Neural crest cell (in vitro differentiated cells): ENCODE results near the gene ATXN7. TPM values are rescaled to one million over a fixed set of nuclear protein-coding genes. Genes with fewer than 3 reads are reported as not detected.
A peak's percentile ranks its signal among the peaks of the same experiment; 100 is the strongest.

Experiments
- DNase-seq: peaks from one replicate; pipeline ENCODE4 v3.0.0; 2021; ENCODE audit warnings: low read depth, mixed read lengths, low spot score
- H3K27ac Mint-ChIP-seq: one replicate; pipeline ENCODE4 v1.8.0; 2021; ENCODE audit warnings: mild to moderate bottlenecking, mixed read lengths; ENCODE audit not compliant: unreplicated experiment
- H3K27me3 Mint-ChIP-seq: 2 replicates; pipeline ENCODE4 v1.8.0; 2021; ENCODE audit warnings: low read depth, mild to moderate bottlenecking, mixed read lengths
- H3K36me3 Mint-ChIP-seq: 2 replicates; pipeline ENCODE4 v1.8.0; 2021; ENCODE audit warnings: low read depth, mild to moderate bottlenecking, mixed read lengths
- H3K4me1 Mint-ChIP-seq: 2 replicates; pipeline ENCODE4 v1.8.0; 2021; ENCODE audit warnings: mixed read lengths
- H3K4me3 Mint-ChIP-seq: one replicate; pipeline ENCODE4 v1.8.0; 2021; ENCODE audit warnings: mild to moderate bottlenecking, mixed read lengths
- H3K9me3 Mint-ChIP-seq: 2 replicates; pipeline ENCODE4 v1.8.0; 2021; ENCODE audit warnings: mixed read lengths
- total RNA-seq: library from RNA; stranded (reverse); gene quantifications from 2 replicates; pipeline ENCODE4 v1.2.1, GENCODE V29; 2021
- TF ChIP-seq, protein P1 (sequence below): fragments of 200-600 bp; sonication (generic); conservative IDR thresholded peaks from 2 replicates; pipeline ENCODE4 v1.5.0; 2021; ENCODE audit warnings: antibody characterized with exemption, mild to moderate bottlenecking

ATXN7 gene
- total RNA-seq, 1 donor from 2014 or later, result 21.7 TPM

GRCh38 chr3:63911509-63911872 lies 47.8 kb downstream of the ATXN7 start:
- H3K27me3 Mint-ChIP-seq, result peaks cover 7% of the 10 kb centered on the region
- peaks cover 27% of the 10 kb centered on the region for H3K4me1 Mint-ChIP-seq
- peak overlapping the region; percentile 92 for H3K27ac Mint-ChIP-seq
- peak overlapping the region; percentile 92 for H3K4me3 Mint-ChIP-seq
- peaks cover 3% of the 10 kb centered on the region for H3K36me3 Mint-ChIP-seq
- no peak for DNase-seq
- H3K9me3 Mint-ChIP-seq, result no peaks in the 10 kb centered on the region
- TF ChIP-seq, protein P1, sequence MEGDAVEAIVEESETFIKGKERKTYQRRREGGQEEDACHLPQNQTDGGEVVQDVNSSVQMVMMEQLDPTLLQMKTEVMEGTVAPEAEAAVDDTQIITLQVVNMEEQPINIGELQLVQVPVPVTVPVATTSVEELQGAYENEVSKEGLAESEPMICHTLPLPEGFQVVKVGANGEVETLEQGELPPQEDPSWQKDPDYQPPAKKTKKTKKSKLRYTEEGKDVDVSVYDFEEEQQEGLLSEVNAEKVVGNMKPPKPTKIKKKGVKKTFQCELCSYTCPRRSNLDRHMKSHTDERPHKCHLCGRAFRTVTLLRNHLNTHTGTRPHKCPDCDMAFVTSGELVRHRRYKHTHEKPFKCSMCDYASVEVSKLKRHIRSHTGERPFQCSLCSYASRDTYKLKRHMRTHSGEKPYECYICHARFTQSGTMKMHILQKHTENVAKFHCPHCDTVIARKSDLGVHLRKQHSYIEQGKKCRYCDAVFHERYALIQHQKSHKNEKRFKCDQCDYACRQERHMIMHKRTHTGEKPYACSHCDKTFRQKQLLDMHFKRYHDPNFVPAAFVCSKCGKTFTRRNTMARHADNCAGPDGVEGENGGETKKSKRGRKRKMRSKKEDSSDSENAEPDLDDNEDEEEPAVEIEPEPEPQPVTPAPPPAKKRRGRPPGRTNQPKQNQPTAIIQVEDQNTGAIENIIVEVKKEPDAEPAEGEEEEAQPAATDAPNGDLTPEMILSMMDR, result no peak

DNA sequence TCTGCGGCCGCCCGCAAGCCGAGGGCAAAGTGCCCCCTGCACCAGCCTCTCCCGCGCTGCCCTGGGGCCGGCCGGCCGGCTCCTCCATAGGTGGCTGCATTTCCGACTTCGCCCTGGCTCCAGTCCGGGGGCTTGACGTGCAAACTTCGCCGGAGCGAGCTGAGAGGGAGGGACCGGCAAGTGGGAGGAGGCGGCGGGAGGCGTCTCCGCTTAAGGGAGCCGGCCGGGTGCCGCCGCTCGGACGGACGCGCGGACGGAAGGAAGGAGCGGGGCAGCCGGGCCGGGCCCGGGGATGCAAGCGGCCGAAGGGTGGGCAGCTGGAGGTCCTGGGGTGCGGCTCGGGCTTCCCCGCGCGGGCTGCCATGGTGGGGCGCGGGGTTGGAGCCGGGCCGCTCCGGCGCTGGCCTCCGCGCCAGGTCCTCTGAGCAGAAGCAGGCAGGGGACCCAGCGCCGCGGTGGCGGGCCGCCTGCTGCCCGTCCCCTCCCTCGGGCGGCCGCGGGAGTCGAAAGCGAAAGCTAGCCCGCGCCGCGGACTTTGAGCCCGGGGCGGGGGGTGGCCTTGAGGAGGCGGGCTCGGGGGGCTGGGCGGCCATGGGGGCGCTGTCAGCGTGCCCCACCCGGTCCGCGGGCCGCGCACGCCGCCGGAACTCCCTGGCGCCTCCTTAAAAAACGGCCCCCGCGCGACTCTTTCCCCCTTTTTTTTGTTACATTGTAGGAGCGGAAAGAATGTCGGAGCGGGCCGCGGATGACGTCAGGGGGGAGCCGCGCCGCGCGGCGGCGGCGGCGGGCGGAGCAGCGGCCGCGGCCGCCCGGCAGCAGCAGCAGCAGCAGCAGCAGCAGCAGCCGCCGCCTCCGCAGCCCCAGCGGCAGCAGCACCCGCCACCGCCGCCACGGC lies 48.5 kb downstream of the ATXN7 start, which contains the start of gene SCAANT1:
TSS of gene SCAANT1 (minus strand) at position 511 of the 895 bp plus-strand sequence.
- Mint-ChIP-seq H3K4me1 (peaks cover 27% of the 10 kb centered on the region), H3K36me3 (peaks cover 6% of the 10 kb centered on the region), H3K27ac (peak within 1 kb of the TSS; percentile 92), H3K27me3 (peaks cover 7% of the 10 kb centered on the region), H3K9me3 (no peaks in the 10 kb centered on the region), H3K4me3 (peak within 1 kb of the TSS; percentile 96)
- DNase-seq, result peak; percentile 76
- TF ChIP-seq, protein P1, result peak; percentile 33

GRCh38 chr3:63912768-63913588 lies 49.3 kb downstream of the ATXN7 start:
- Mint-ChIP-seq H3K27me3 (peaks cover 7% of the 10 kb centered on the region), H3K36me3 (peaks cover 13% of the 10 kb centered on the region), H3K9me3 (no peaks in the 10 kb centered on the region), H3K4me3 (peak overlapping the region; percentile 96), H3K27ac (peak overlapping the region; percentile 92), H3K4me1 (peaks cover 27% of the 10 kb centered on the region)
- TF ChIP-seq, protein P1, result no peak
- DNase-seq, result no peak

- Mint-ChIP-seq H3K4me3 (peak overlapping the region; percentile 96), H3K36me3 (peaks cover 17% of the 10 kb centered on the region), H3K9me3 (no peaks in the 10 kb centered on the region), H3K27ac (no peak overlapping the region), H3K4me1 (peaks cover 27% of the 10 kb centered on the region), H3K27me3 (peaks cover 7% of the 10 kb centered on the region)
- DNase-seq, result no peak
- TF ChIP-seq, protein P1, result no peak
These were observed 50.6 kb downstream of the ATXN7 start for GRCh38 chr3:63914312-63914711.

- H3K36me3 Mint-ChIP-seq, result peaks cover 20% of the 10 kb centered on the region
- DNase-seq, result no peak
- no peaks in the 10 kb centered on the region for H3K9me3 Mint-ChIP-seq
- no peaks in the 10 kb centered on the region for H3K27me3 Mint-ChIP-seq
- no peak overlapping the region for H3K27ac Mint-ChIP-seq
- H3K4me3 Mint-ChIP-seq, result peak overlapping the region; percentile 20
- H3K4me1 Mint-ChIP-seq, result peaks cover 13% of the 10 kb centered on the region
- TF ChIP-seq, protein P1, result no peak
These were observed 54.7 kb downstream of the ATXN7 start for GRCh38 chr3:63918321-63918720.
